GM12878 (cell line): ENCODE data around the gene REV3L. TPM values are rescaled to one million over a fixed set of nuclear protein-coding genes. Genes with fewer than 3 reads are reported as not detected.

Source experiments
- ATAC-seq: fragments of 200-7000 bp; cut with Tn5 transposase; 3 replicates; pipeline ENCODE4 v1.9.1; 2020; ENCODE audit warnings: mild to moderate bottlenecking, moderate library complexity
- BruUV-seq: library from RNA; stranded (reverse); fragments of 400-500 nt; replicated peaks from 2 replicates; lab custom pipeline; 2021; lab: Mats Ljungman, UMichigan
- CTCF ChIA-PET: fragments of 300-600 bp; sonication (Branson Sonifier 250); formaldehyde crosslinking; extraction: SDS; loops from one replicate; lab custom pipeline; 2021; ENCODE audit warnings: inconsistent platforms; lab: Yijun Ruan, JAX
- POLR2A ChIA-PET: fragments of 350-600 bp; formaldehyde crosslinking; extraction: SDS; loops from one replicate; lab custom pipeline; 2021; ENCODE audit warnings: inconsistent platforms; lab: Charles Lee
- RAD21 ChIA-PET: fragments of 300-600 bp; sonication (Branson Sonifier 250); formaldehyde crosslinking; loops from one replicate; lab custom pipeline; 2023; ENCODE audit warnings: antibody characterized with exemption; ENCODE audit not compliant: unreplicated experiment; lab: Charles Lee
- SMC1A ChIA-PET: fragments of 300-600 bp; sonication (Branson Sonifier 250); formaldehyde crosslinking; loops from one replicate; lab custom pipeline; 2023; ENCODE audit not compliant: unreplicated experiment, uncharacterized antibody; lab: Charles Lee
- DNase-seq: peaks from one replicate; pipeline ENCODE4 v3.0.0-alpha.2; 2011; ENCODE audit warnings: low read depth, low spot score
- FAIRE-seq: peaks from 3 replicates; lab custom pipeline; 2011; peaks lifted over from hg19 to GRCh38; lab: Jason Lieb, UNC
- H2AFZ ChIP-seq: 2 replicates; pipeline ENCODE4 v1.6.0; 2011; ENCODE audit warnings: low read depth, low read length, control low read depth; ENCODE audit not compliant: control insufficient read depth
- H3K27ac ChIP-seq: 2 replicates; pipeline ENCODE4 v1.5.1; 2011; ENCODE audit warnings: control low read depth; ENCODE audit not compliant: control insufficient read depth, insufficient read depth
- H3K27me3 ChIP-seq, 2 experiments: replicated peaks in 1 of 2; 2 replicates each; pipeline versions ENCODE4 v1.6.0 to v1.6.1; 2011; ENCODE audit warnings: low read length in 1 of 2; ENCODE audit not compliant: control insufficient read depth in 2 of 2, insufficient read depth in 2 of 2
- H3K36me3 ChIP-seq, 2 experiments: 2 replicates each; pipeline ENCODE4 v1.5.1; 2011; ENCODE audit warnings: low read length in 1 of 2; ENCODE audit not compliant: control insufficient read depth in 2 of 2, insufficient read depth in 2 of 2
- H3K4me1 ChIP-seq: 2 replicates; pipeline ENCODE4 v1.6.1; 2011; ENCODE audit warnings: mild to moderate bottlenecking, low read length, moderate library complexity, mixed read lengths; ENCODE audit not compliant: control insufficient read depth, insufficient read depth
- H3K4me2 ChIP-seq: 2 replicates; pipeline ENCODE4 v1.6.0; 2011; ENCODE audit warnings: control low read depth; ENCODE audit not compliant: control insufficient read depth, insufficient read depth
- H3K4me3 ChIP-seq: fragments of 200-600 bp; sonication (generic); 2 replicates; pipeline ENCODE4 v1.5.1; 2016
- H3K79me2 ChIP-seq: 2 replicates; pipeline ENCODE4 v1.6.0; 2011; ENCODE audit warnings: low read length; ENCODE audit not compliant: control insufficient read depth, insufficient read depth
- H3K9ac ChIP-seq: 2 replicates; pipeline ENCODE4 v1.8.0; 2011; ENCODE audit warnings: low read length, control low read depth, mixed read lengths; ENCODE audit not compliant: control insufficient read depth, insufficient read depth
- H3K9me3 ChIP-seq: replicated peaks from 3 replicates; pipeline ENCODE4 v1.5.1; 2011; ENCODE audit warnings: mild to moderate bottlenecking, low read length; ENCODE audit not compliant: control insufficient read depth, insufficient read depth
- H4K20me1 ChIP-seq: 2 replicates; pipeline ENCODE4 v1.6.0; 2011; ENCODE audit not compliant: control insufficient read depth, insufficient read depth
- ASH2L ChIP-seq: fragments of 300-600, 200-600 bp; sonication (generic); IDR thresholded peaks from 2 replicates; pipeline ENCODE4 v1.6.1; 2017; ENCODE audit warnings: low read depth, mild to moderate bottlenecking, borderline replicate concordance
- BACH1 ChIP-seq: fragments of 450-650 bp; IDR thresholded peaks from 2 replicates; pipeline ENCODE4 v1.6.1; 2017; ENCODE audit warnings: mild to moderate bottlenecking, borderline replicate concordance
- KAT2A ChIP-seq: conservative IDR thresholded peaks from 2 replicates; pipeline ENCODE4 v1.6.1; 2011; ENCODE audit warnings: low read depth, low read length; ENCODE audit not compliant: control insufficient read depth
- MTA3 ChIP-seq: IDR thresholded peaks from 2 replicates; pipeline ENCODE4 v1.6.1; 2012; ENCODE audit warnings: low read length, inconsistent platforms, borderline replicate concordance
- RAD21 ChIP-seq: IDR thresholded peaks from 2 replicates; pipeline ENCODE4 v1.6.1; 2011; ENCODE audit warnings: mild to moderate bottlenecking, low read depth, low read length, moderate library complexity; ENCODE audit not compliant: insufficient read depth
- RB1 ChIP-seq: fragments of 450-650 bp; formaldehyde crosslinking; IDR thresholded peaks from 2 replicates; pipeline ENCODE4 v1.6.1; 2017; ENCODE audit warnings: mild to moderate bottlenecking, borderline replicate concordance
- SMAD5 ChIP-seq: IDR thresholded peaks from 2 replicates; pipeline ENCODE4 v1.6.1; 2016; ENCODE audit warnings: antibody characterized with exemption, low read depth
- SRF ChIP-seq, 2 experiments: IDR thresholded peaks; 2 replicates each; pipeline ENCODE4 v1.6.1; 2011; ENCODE audit warnings: low read depth in 2 of 2, low read length in 2 of 2, mild to moderate bottlenecking in 1 of 2, moderate library complexity in 1 of 2
- WRNIP1 ChIP-seq: IDR thresholded peaks from 2 replicates; pipeline ENCODE4 v1.6.1; 2011; ENCODE audit warnings: low read depth, low read length, improper control_type of control experiment, borderline replicate concordance
- WGBS: methylation state at CpG from one replicate; pipeline ENCODE4 v1.1.6; 2016; ENCODE audit warnings: low lambda C conversion rate; ENCODE audit not compliant: insufficient replicate concordance, insufficient coverage; ENCODE audit errors: missing lambda C conversion rate; 5-methylcytosine and 5-hydroxymethylcytosine counted together
- in situ Hi-C: fragments of 300-500 bp; cut with MboI; formaldehyde crosslinking; loops from 9 replicates; pipeline ENCODE4 v1.14.3; 2018; ENCODE audit warnings: mixed read lengths
- intact Hi-C: fragments of 100-400 bp; cut with micrococcal nuclease; formaldehyde crosslinking; loops from one replicate; pipeline ENCODE4 v1.14.2; 2022; ENCODE audit not compliant: unreplicated experiment
- polyA plus RNA-seq, 11 experiments: library from polyadenylated mRNA; depleted of rRNA in 4 of 11; unstranded in 6 of 11; stranded (reverse) in 5 of 11; fragments of >200 nt; fragmentation: Nextera tagmentation in 4 of 11; fragmentation: Illumina TruSeq in 1 of 11; extraction: Ambion mirVana in 4 of 11; extraction: Trizol in 1 of 11; gene quantifications; 1 replicate in 1 of 11; 2 replicates in 10 of 11; pipeline versions ENCODE4 v1.2.1 to v1.2.3, GENCODE V29; 2011 to 2016; ENCODE audit warnings: inconsistent platforms in 2 of 11, missing spikeins in 2 of 11, low read depth in 1 of 11
- total RNA-seq, 4 experiments: library from RNA; depleted of rRNA in 3 of 4; stranded (reverse); fragments of >200 nt in 3 of 4; fragmentation: Illumina TruSeq in 1 of 4; extraction: Trizol in 1 of 4; gene quantifications; 2 replicates each; pipeline versions ENCODE4 v1.2.1 to v1.2.3, GENCODE V29; 2013 to 2021
- TF ChIP-seq, protein P1 (sequence below): fragments of 450-650 bp; formaldehyde crosslinking; IDR thresholded peaks from 2 replicates; pipeline ENCODE4 v1.4.0; 2022; ENCODE audit warnings: mild to moderate bottlenecking, moderate library complexity

REV3L gene
- total and polyA plus RNA-seq, 10 of the 15 experiments (the other 5 are each of a cell fraction or from before 2014, with no cell fraction given), result 7.6 to 33.6 (median 21.5) TPM

DNA sequence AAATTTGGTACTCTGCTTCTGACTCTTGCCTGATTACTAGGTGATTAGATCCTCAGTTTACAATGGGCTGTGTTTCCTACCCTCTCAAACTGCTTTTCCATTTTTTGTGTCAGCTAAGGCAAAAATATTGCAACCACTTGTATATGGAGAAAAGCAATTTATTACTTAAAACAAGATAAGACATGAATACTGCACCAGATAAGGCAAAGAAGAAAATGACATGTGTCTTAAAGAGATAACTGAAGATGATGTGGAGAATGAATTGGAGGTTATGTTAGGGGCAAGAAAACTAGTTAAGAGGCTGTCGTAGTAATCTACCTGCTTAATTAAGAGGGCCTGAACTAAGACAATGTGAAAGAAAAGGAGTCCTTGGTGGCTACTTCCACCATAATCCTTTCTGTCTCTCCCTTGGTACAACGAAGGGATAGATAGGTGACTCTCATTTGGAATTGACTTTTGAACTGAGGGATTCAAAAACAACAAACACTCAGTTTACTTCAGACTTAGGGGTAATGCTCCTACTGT, 16.3 kb upstream of the REV3L start:
- ATAC-seq (no peak), DNase-seq (no peak), FAIRE-seq (no peak)
- Histone ChIP-seq H3K27ac (no peak overlapping the region), H3K36me3 (no peaks in the 10 kb centered on the region), H3K27me3 (no peaks in the 10 kb centered on the region), H3K4me1 (no peaks in the 10 kb centered on the region; the same call in 1 of the 2 replicates), H3K4me3 (no peak overlapping the region), H3K9me3 (no peaks in the 10 kb centered on the region), H2AFZ (no peak overlapping the region), H3K4me2 (no peak overlapping the region), H3K9ac (no peak overlapping the region), H4K20me1 (no peaks in the 10 kb centered on the region), H3K79me2 (no peaks in the 10 kb centered on the region)
- ChIA-PET RAD21 (no interaction called here), SMC1A (interaction anchor here (0.6 to 1.6 kb wide), 2 partner anchors 21 to 54 kb away, joined by 3 read pairs; no protein-coding TSS in a partner anchor), POLR2A (interaction anchor here (1.5 kb wide), 1 partner anchor 26 kb away, joined by 3 read pairs; no protein-coding TSS in a partner anchor), CTCF (interaction anchor here (0.5 to 1.5 kb wide), 4 partner anchors 10 to 488 kb away, joined by 3 to 8 read pairs (median 6); a partner anchor contains a TSS)
- BruUV-seq, result no TSS peak
- TF ChIP-seq SRF (IDR thresholded peaks at IDR 0.05; ENCODE audit: low read depth in 2 of 2, low read length in 2 of 2), result no peak
- TF ChIP-seq BACH1, result no peak
- TF ChIP-seq RB1, result no peak
- intact Hi-C loops (no loop called here), in situ Hi-C loops (no loop called here)
- 83% methylated on average over 2 of the region's 2 CpGs for WGBS

DNA sequence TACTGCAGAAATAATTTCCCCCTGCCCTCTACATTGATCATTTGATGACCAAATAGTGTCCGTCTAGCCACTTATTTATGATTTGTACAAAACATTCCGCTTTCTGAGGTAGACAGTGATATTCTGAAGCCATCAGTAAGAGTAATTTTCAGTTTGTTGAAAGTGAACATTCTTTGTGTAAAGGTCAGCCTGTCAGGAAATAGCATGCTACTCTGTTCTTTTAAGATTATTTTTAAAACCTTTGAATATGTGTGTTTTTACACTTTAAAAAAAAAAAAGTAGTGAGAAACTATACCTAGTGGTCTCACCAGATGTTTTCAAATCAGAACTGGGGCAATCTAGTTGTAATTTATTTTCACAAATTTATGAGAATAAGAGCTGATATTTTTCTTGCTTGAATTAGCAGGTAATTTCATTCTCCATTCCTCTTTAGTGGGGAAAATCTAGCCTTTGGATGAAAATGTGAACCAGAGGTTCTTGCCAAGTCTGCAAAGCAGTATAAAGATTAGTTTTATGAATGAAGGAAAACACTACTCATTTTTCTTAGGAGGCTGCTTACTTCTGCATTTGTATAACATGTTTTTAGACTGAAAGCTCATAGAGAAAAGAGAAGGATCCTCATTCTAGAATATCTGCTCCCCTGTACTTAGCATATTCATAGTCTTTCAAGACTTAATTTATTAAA, 12.1 kb upstream of the REV3L start:
- ATAC-seq (no peak), FAIRE-seq (no peak), DNase-seq (no peak)
- H4K20me1 ChIP-seq, result no peaks in the 10 kb centered on the region
- no peak overlapping the region for H3K4me3 ChIP-seq
- H3K9me3 ChIP-seq, result no peaks in the 10 kb centered on the region
- 94% methylated on average over 2 of the region's 2 CpGs for WGBS
- no TSS peak for BruUV-seq
- ChIA-PET CTCF (interaction anchor here (0.6 to 0.7 kb wide), 2 partner anchors 296 to 708 kb away, joined by 3 read pairs; no protein-coding TSS in a partner anchor), POLR2A (interaction anchor here (0.6 kb wide), 1 partner anchor 87 kb away, joined by 4 read pairs; no protein-coding TSS in a partner anchor), RAD21 (no interaction called here), SMC1A (interaction anchor here (0.7 to 1.7 kb wide), 8 partner anchors 11 to 350 kb away, joined by 3 to 5 read pairs (median 4); no protein-coding TSS in a partner anchor)
- H3K36me3 ChIP-seq, result no peaks in the 10 kb centered on the region
- H3K4me1 ChIP-seq, result no peaks in the 10 kb centered on the region; the same call in 1 of the 2 replicates
- no peak overlapping the region for H3K4me2 ChIP-seq
- no peaks in the 10 kb centered on the region for H3K27me3 ChIP-seq
- intact Hi-C loops (no loop called here), in situ Hi-C loops (no loop called here)
- H3K9ac ChIP-seq, result no peak overlapping the region
- H2AFZ ChIP-seq, result no peak overlapping the region
- H3K79me2 ChIP-seq, result no peaks in the 10 kb centered on the region; the same call in 1 of the 2 replicates
- no peak overlapping the region for H3K27ac ChIP-seq
- TF ChIP-seq WRNIP1, result no peak
- TF ChIP-seq ASH2L, result no peak
- no peak for TF ChIP-seq MTA3
- no peak for TF ChIP-seq SMAD5
- no peak for TF ChIP-seq RAD21
- TF ChIP-seq KAT2A, result no peak
- TF ChIP-seq, protein P1, sequence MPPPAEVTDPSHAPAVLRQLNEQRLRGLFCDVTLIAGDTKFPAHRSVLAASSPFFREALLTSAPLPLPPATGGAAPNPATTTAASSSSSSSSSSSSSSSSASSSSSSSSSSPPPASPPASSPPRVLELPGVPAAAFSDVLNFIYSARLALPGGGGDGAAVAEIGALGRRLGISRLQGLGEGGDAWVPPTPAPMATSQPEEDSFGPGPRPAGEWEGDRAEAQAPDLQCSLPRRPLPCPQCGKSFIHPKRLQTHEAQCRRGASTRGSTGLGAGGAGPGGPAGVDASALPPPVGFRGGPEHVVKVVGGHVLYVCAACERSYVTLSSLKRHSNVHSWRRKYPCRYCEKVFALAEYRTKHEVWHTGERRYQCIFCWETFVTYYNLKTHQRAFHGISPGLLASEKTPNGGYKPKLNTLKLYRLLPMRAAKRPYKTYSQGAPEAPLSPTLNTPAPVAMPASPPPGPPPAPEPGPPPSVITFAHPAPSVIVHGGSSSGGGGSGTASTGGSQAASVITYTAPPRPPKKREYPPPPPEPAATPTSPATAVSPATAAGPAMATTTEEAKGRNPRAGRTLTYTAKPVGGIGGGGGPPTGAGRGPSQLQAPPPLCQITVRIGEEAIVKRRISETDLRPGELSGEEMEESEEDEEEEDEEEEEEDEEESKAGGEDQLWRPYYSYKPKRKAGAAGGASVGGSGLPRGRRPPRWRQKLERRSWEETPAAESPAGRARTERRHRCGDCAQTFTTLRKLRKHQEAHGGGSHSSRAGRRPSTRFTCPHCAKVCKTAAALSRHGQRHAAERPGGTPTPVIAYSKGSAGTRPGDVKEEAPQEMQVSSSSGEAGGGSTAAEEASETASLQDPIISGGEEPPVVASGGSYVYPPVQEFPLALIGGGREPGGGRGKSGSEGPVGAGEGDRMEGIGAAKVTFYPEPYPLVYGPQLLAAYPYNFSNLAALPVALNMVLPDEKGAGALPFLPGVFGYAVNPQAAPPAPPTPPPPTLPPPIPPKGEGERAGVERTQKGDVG (CRISPR knock-in tag), result no peak
